Chondrocyte (in vitro differentiated cells): ENCODE data around the gene NLRP13. TPM values are rescaled to one million over a fixed set of nuclear protein-coding genes. Genes with fewer than 3 reads are reported as not detected.

Experiments used
- DNase-seq: peaks from one replicate; pipeline ENCODE4 v3.0.0; 2021; ENCODE audit warnings: mixed read lengths, low spot score
- H3K27ac Mint-ChIP-seq: one replicate; pipeline ENCODE4 v1.8.0; 2021; ENCODE audit warnings: mild to moderate bottlenecking, moderate library complexity, mixed read lengths; ENCODE audit not compliant: unreplicated experiment
- H3K27me3 Mint-ChIP-seq: 2 replicates; pipeline ENCODE4 v1.8.0; 2021; ENCODE audit warnings: low read depth, mixed read lengths
- H3K36me3 Mint-ChIP-seq: 2 replicates; pipeline ENCODE4 v1.8.0; 2021; ENCODE audit warnings: low read depth, mixed read lengths
- H3K4me1 Mint-ChIP-seq: 2 replicates; pipeline ENCODE4 v1.8.0; 2021; ENCODE audit warnings: low read depth, mild to moderate bottlenecking, mixed read lengths
- H3K4me3 Mint-ChIP-seq: one replicate; pipeline ENCODE4 v1.8.0; 2021; ENCODE audit warnings: mild to moderate bottlenecking, moderate library complexity, mixed read lengths; ENCODE audit not compliant: unreplicated experiment
- H3K9me3 Mint-ChIP-seq: 2 replicates; pipeline ENCODE4 v1.8.0; 2021; ENCODE audit warnings: low read depth, mixed read lengths
- total RNA-seq: library from RNA; stranded (reverse); gene quantifications from 3 replicates; pipeline ENCODE4 v1.2.1, GENCODE V29; 2021
- TF ChIP-seq, protein P1 (sequence below): fragments of 200-600 bp; sonication (generic); IDR thresholded peaks from 2 replicates; pipeline ENCODE4 v1.5.0; 2021; ENCODE audit warnings: antibody characterized with exemption, mild to moderate bottlenecking, moderate library complexity

Gene NLRP13
- total RNA-seq, 1 donor from 2014 or later: not detected

DNA sequence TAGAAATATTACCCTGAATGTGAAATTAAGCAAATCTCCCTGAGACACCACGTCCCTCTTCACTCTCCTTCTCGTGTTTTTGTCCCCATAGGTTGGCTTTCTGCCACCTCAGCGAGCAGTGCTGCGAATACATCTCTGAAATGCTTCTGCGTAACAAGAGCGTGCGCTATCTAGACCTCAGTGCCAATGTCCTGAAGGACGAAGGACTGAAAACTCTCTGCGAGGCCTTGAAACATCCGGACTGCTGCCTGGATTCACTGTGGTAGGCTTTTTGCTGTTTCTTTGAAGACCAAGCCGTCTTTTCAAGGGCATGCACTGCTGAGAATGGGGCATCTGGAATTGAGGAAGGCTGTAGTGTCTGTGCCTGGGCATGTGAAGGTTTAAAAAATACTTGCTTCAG lies 61.4 kb downstream of the NLRP13 start:
- Mint-ChIP-seq H3K4me3 (no peak overlapping the region), H3K9me3 (peaks cover 57% of the 10 kb centered on the region)

DNA sequence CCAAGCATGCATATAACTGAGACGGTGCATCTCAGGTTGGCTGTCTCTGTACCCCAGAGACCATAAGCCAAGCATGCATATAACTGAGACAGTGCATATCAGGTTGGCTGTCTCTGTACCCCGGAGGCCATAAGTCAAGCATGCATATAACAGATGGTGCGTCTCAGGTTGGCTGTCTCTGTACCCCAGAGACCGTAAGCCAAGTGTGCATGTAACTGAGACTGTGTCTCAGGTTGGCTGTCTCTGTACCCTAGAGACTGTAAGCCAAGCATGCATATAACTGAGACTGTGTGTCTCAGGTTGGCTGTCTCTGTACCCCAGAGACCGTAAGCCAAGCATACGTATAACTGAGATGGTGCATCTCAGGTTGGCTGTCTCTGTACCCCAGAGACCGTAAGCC lies 65.0 kb downstream of the NLRP13 start:
- Mint-ChIP-seq H3K9me3 (peaks cover 50% of the 10 kb centered on the region), H3K36me3 (peaks cover 1% of the 10 kb centered on the region), H3K27me3 (no peaks in the 10 kb centered on the region), H3K27ac (no peak overlapping the region), H3K4me1 (no peaks in the 10 kb centered on the region), H3K4me3 (no peak overlapping the region)
- DNase-seq: no peak
- TF ChIP-seq, protein P1, sequence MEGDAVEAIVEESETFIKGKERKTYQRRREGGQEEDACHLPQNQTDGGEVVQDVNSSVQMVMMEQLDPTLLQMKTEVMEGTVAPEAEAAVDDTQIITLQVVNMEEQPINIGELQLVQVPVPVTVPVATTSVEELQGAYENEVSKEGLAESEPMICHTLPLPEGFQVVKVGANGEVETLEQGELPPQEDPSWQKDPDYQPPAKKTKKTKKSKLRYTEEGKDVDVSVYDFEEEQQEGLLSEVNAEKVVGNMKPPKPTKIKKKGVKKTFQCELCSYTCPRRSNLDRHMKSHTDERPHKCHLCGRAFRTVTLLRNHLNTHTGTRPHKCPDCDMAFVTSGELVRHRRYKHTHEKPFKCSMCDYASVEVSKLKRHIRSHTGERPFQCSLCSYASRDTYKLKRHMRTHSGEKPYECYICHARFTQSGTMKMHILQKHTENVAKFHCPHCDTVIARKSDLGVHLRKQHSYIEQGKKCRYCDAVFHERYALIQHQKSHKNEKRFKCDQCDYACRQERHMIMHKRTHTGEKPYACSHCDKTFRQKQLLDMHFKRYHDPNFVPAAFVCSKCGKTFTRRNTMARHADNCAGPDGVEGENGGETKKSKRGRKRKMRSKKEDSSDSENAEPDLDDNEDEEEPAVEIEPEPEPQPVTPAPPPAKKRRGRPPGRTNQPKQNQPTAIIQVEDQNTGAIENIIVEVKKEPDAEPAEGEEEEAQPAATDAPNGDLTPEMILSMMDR: no peak

More for the DNA sequence above, 61.4 kb downstream of the NLRP13 start:
- H3K4me1 Mint-ChIP-seq: no peaks in the 10 kb centered on the region
- DNase-seq: no peak
- H3K27ac Mint-ChIP-seq: no peak overlapping the region
- TF ChIP-seq, protein P1: no peak
- no peaks in the 10 kb centered on the region for H3K27me3 Mint-ChIP-seq
- no peaks in the 10 kb centered on the region for H3K36me3 Mint-ChIP-seq

DNA sequence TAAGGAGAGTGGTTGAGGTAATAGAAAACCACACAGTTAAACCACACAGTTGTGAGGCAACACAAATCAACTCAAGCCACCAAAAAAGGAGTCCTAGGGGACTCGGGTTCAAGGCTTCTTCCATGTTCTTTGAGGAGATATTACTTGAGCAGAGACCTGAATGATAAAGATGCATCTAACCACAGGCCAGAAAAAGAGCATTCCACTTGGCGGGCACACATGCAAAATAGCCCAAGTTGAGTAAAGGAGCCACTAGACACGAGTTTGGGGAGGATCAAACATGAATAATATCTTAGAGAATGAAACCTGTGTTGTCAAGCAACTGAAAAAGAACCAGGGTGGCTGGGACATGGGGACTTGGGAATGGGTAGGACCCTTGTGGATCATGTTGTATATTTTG lies 65.6 kb downstream of the NLRP13 start:
- TF ChIP-seq, protein P1: no peak
- DNase-seq: no peak
- H3K4me1 Mint-ChIP-seq: no peaks in the 10 kb centered on the region
- peaks cover 54% of the 10 kb centered on the region for H3K9me3 Mint-ChIP-seq
- no peaks in the 10 kb centered on the region for H3K27me3 Mint-ChIP-seq
- no peak overlapping the region for H3K4me3 Mint-ChIP-seq
- no peak overlapping the region for H3K27ac Mint-ChIP-seq
- peaks cover 1% of the 10 kb centered on the region for H3K36me3 Mint-ChIP-seq

GRCh38 chr19:55858969-55859368 lies 73.2 kb downstream of the NLRP13 start:
- TF ChIP-seq, protein P1: no peak
- H3K27me3 Mint-ChIP-seq: no peaks in the 10 kb centered on the region
- no peak for DNase-seq
- H3K36me3 Mint-ChIP-seq: peaks cover 3% of the 10 kb centered on the region
- no peak overlapping the region for H3K4me3 Mint-ChIP-seq
- H3K9me3 Mint-ChIP-seq: peaks cover 50% of the 10 kb centered on the region
- H3K27ac Mint-ChIP-seq: no peak overlapping the region
- H3K4me1 Mint-ChIP-seq: no peaks in the 10 kb centered on the region

DNA sequence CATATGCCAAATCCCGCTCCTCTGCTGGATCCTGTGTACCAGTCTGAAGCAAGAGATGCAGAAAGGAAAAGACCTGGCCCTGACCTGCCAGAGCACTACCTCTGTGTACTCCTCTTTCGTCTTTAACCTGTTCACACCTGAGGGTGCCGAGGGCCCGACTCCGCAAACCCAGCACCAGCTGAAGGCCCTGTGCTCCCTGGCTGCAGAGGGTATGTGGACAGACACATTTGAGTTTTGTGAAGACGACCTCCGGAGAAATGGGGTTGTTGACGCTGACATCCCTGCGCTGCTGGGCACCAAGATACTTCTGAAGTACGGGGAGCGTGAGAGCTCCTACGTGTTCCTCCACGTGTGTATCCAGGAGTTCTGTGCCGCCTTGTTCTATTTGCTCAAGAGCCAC lies 73.7 kb downstream of the NLRP13 start:
- Mint-ChIP-seq H3K36me3 (peaks cover 3% of the 10 kb centered on the region), H3K4me3 (no peak overlapping the region), H3K9me3 (peaks cover 55% of the 10 kb centered on the region), H3K4me1 (no peaks in the 10 kb centered on the region), H3K27ac (no peak overlapping the region), H3K27me3 (no peaks in the 10 kb centered on the region)
- TF ChIP-seq, protein P1: no peak
- DNase-seq: no peak
